DMS114 treated with DMSO at 0.1 percent for 48 hours (cell line): Measurements from ENCODE around the gene RBM12.

Experiments used
- DNase-seq: peaks from one replicate; lab custom pipeline; 2025; ENCODE audit not compliant: unreplicated experiment; lab: John Stamatoyannopoulos, UW

RBM12 gene

GRCh38 chr20:35621560-35621946, 43.1 kb downstream of the RBM12 start:
- DNase-seq: no peak

GRCh38 chr20:35620818-35621559, 43.7 kb downstream of the RBM12 start:
- DNase-seq: no peak

GRCh38 chr20:35619196-35620095, 45.3 kb downstream of the RBM12 start:
- DNase-seq: peak; percentile 83

GRCh38 chr20:35618263-35619131, 46.2 kb downstream of the RBM12 start:
- no peak for DNase-seq

- DNase-seq: peak; percentile 18
Observed at GRCh38 chr20:35617397-35618262, 47.1 kb downstream of the RBM12 start.

GRCh38 chr20:35616465-35617396, 48.0 kb downstream of the RBM12 start:
- DNase-seq: peak; percentile 62

GRCh38 chr20:35615667-35616464, 48.8 kb downstream of the RBM12 start, which contains the start of gene SPAG4:
TSS of gene SPAG4 (plus strand) at chr20:35615829. CDS start at chr20:35616004, 175 bp downstream.
- peak; percentile 95 for DNase-seq

- no peak for DNase-seq
Observed at GRCh38 chr20:35611482-35611881, 53.2 kb downstream of the RBM12 start.

GRCh38 chr20:35610833-35611427, 53.8 kb downstream of the RBM12 start:
- no peak for DNase-seq

GRCh38 chr20:35607003-35607735, 57.5 kb downstream of the RBM12 start:
- no peak for DNase-seq

- no peak for DNase-seq
Observed at GRCh38 chr20:35606127-35606526, 58.6 kb downstream of the RBM12 start.

- no peak for DNase-seq
Observed at GRCh38 chr20:35604449-35604747, 60.3 kb downstream of the RBM12 start.

- no peak for DNase-seq
Observed at GRCh38 chr20:35603695-35604448, 60.8 kb downstream of the RBM12 start.

- no peak for DNase-seq
Observed at GRCh38 chr20:35602851-35603495, 61.7 kb downstream of the RBM12 start.

GRCh38 chr20:35601990-35602389, 62.7 kb downstream of the RBM12 start:
- DNase-seq: no peak
